NCI-H146 treated with DMSO at 0.1 percent for 48 hours (cell line): ENCODE measurements around the gene TTC22.

Experiments used
- DNase-seq: peaks from one replicate; lab custom pipeline; 2025; ENCODE audit not compliant: unreplicated experiment; lab: John Stamatoyannopoulos, UW

TTC22 gene

DNA sequence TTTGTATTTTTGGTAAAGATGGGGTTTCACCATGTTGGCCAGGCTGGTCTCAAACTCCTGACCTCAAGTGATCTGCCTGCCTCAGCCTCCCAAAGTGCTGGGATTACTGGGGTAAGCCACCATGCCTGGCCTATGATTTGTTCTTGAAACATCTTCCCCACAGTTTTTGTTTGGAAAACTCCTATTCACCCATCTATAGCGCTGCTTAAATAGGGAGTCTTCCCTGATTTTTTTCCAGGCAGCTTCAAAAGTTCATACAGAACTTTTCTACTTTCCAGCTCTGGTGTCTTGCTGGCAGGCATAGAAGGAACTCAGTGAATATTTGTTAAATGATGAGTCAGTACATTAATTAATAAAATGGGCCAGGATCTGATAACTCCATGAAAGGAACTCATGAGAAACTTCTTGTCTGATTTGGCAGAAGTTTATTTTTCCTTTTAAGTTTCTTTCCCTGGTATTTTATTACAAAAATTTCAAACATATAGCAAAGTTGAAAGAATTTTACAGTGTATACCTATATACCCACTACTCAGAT, 33.0 kb upstream of the TTC22 start:
- DNase-seq, result no peak

DNA sequence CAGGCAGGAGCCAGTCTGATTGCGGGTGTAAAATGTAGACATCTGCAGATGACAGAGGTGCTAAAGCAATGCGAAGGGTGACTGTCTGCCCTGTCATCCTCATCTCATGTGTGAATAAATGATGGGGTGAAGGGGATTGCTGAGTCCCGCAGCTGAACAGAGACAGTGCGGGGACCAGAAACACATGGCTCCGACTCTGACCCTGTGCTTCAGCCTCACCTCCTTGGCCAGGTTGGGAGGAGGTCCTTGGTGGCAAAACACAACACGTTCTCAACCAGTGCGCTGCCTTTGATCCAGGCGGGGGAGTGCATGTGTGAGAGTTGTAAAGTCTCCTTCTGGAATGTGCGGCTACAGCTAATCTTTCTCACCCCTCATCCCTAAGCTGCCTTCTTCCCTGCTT, 32.0 kb upstream of the TTC22 start:
- no peak for DNase-seq

DNA sequence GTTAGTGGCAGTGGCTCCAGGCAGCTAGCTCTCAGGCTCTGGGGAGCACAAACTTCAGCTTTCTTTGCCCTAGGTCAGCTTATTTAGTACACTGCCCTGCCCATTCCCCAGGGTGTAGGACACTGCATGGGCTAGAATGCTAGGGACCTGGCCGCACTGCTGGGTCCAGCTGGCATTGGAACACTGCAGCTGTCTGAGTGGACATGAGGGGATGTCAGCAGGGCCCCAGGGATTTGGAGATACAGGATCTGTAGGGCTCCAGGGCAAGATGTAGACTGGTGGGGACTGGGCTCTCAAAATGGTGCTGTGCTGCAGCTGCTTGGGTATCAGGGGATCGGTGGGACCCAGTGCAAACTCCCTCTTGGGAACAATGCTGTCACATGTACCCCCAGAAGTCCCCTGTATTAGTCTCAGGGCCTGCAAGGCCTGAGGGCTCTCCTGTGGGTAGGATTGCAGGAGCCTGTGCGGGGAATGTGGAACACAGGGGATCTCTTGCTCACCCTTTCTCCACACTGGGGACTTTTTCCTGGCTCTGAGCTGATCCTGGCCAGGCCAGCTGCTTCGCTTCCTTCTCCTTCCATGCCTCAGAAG, 25.2 kb upstream of the TTC22 start:
- DNase-seq, result no peak

DNA sequence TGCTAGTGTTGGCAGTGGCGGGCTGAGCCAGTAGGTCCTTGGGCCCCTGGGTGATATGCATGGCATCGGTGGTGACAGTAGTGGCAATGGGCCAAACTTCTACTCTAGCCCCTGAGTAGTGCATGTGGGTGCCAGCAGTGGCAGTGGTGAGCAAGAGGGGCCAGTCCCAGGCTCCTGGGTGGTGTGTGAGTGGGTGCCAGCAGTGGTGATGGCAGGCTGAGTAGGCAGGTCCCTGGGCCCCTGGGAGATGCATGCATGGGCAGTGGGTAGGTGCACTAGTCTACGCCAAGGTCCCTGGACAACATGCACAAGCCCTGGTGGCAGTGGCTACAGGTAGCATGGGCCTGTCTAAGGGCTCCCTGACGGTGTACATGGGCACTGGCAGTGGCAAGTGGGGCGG, 24.6 kb upstream of the TTC22 start:
- no peak for DNase-seq

DNA sequence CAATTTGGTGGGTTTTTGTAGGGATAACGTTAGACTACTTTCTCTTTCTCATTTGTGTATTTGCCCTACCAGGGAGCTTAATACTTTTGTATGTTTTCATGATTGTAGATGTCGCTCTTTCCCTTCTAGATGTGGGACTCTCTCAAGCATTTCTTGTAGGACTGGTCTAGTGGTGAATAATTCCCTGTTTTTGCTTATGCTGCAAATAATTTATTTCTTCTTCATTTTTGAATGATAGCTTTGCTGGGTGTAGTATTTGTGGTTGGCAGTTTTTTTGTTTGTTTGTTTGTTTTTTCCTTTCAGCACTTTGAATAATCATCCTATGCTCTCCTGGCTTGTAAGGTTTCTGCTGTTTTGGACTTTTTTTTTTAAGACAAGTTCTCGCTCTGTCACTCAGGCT, 22.5 kb upstream of the TTC22 start:
- no peak for DNase-seq

DNA sequence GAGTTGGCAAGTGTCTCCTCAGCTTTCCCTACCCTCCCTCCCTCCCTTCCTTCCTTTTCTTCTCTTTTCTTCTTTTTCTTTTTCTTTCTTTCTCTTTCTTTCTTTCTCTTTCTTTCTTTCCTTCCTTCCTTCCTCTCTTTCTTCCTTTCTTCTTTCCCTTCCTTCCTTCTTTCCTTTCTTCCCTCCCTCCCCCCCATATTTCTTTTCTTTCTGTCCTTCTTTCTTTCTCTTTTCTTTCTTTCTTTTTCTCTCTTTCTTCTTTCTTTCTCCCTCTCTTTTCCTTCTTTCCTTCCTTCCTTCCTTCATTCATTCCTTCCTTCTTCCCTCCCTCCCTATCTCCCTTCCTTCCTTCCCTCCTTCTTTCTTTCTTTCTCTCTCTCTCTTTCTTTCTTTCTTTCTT, 18.6 kb upstream of the TTC22 start:
- no peak for DNase-seq

DNA sequence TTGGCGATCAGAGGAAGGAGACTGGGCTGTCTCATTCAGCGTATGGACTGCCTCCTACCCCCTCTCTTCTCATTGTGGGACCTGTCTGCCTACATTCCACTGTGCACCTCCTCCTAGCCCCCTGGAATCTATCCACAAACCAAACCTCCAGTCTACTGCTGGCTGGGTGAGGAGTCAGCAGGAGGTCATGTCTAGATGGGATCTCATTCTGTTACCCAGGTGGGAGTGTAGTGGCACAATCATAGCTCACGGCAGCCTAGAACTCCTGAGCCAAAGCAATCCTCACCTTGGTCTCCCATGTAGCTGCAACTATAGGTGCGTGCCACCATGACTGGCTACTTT, 18.0 kb upstream of the TTC22 start:
- DNase-seq, result no peak

DNA sequence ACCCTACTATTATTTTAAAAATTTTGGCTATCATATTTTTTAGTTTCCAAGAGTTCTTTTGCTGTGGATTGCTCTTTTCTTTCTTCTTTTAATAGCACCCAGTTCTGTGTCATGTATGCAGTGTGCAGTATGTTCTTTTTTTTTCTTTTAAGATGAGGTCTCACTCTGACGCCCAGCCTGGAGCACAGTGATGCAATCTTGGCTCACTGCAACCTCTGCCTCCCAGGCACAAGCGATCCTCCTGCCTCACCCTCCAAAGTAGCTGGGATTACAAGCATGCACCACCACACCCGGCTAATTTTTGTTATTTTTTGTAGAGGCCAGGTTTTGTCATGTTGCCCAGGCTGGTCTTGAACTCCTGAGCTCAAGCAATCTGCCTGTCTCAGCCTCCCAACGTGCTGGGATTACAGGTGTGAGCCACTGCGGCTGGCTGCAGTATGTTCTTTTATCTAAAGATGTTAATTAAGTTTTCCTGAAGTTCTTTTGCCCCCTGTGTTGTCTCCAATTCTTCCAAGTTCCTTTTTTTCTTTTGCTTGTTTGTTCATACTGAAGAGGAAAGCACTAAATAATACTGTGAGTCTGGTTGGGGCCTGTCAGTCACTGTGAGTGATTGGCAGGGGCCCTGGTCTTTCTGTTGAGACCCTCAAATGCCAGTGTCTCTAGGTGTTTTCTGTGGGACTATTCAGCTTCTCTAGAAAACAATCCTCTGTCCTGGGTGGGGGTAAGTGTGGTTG, 17.5 kb upstream of the TTC22 start:
- DNase-seq, result no peak

DNA sequence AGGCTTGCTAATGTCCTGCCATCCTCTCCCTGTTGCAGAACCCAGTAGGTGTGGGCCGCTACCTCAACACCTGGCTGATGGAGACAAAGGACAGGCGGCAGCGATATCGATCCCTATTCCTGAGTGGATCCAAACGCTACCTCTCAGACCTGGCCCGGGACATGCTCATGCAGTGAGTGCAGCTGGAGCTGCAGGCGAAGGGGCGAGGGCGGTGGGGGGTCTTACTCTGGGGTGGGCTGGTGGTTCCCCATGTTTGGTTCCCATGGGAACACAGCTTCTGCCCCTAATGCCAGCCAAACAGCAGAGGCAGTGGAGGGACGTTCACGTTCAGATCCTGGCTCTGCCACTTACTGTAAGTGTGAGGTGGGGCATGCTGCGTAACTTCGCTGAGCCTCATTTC, 15.8 kb upstream of the TTC22 start:
- no peak for DNase-seq

DNA sequence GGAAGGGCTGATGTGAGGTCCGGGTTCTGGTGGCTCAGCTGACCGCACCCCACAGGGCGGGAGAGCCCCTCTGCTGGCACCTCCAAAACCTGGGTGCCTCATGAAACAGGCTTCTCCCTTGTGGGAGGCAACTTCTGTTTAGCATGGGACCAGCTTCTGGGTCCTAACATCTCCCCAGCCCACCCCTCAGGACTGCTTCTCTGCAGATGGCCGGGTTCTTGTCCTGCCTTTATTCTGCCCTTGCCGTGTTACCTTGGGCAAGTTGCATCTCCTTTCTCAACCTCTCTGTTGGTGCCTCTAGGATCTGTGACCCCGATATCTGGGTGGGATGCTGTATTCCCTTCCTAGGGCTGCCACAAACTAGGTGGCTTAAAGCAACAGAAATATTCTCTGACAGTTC, 15.0 kb upstream of the TTC22 start:
- DNase-seq, result no peak

DNA sequence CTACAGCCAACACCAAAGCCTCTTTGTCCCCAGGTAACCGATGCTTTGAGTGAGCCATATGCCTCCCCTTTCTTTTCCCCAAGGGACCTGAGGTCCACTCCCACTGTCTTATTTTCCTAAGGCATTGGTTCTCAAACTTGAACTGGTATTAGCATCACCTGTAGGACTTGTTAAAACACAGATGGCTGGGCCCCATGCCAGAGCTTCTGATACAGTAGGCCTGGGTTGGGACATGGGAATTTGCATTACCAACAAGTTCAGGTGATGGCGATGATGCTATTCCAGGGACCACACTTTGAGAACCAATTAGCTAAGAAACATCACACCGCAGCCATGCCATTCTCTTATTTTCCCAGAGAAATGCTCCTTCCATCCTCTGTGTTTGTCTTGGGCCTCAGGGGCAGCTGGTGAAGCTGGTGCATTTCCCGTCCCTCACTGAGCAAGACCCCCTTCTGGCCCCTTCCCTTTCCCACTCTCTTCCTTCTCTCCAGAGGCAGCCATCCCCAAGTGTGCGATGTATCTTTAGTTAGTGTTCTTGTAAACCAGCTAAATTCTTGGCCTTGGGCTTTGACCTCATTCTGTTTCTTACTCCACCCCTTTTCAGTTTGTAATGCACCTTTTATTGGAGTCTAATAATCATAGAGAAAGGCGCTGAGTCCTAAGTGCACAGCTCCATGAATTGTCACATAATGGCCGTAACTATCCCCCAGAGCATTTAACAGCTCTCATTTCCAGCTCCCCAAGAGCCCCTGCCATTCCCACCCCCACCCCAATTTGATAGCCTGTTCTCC, 14.2 kb upstream of the TTC22 start:
- DNase-seq, result no peak

DNA sequence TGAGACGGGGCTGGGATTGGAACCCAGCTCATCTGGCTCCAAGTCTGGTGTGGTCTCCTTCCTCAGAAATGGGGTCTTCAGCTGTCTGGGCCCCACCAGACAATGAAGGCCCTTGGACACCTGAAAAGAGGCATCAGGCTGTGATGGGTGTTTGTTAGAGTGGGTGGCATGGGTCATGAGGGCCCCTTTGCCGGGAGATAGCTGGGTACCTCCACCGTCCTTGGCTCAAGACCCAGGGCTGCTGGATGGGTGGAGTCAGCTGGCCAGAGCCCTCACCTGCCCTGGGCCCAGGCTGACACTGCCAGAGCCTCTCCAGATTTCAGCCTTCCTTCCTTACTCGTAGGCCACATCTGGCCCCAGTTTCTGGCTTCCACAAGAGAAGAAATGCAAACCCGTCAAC, 13.4 kb upstream of the TTC22 start:
- DNase-seq, result no peak

DNA sequence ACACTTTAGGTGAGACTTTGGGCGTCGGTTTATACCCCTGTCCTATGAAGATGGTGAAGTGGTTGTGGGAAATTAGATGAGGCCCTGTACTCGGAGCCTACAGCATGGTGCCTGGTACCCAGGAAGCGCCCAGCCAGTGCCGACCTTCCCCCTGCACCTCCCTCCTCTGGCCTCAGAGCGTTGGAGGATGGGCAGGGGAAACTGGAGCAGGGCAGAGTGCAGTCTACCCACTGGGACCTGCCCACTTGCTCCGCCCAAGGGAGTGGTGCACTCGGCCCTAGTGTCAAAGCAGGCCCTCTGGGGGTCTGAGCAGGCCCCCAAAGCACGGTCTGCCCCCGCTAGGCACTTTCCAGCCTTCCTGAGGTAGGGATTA, 13.0 kb upstream of the TTC22 start:
- no peak for DNase-seq

DNA sequence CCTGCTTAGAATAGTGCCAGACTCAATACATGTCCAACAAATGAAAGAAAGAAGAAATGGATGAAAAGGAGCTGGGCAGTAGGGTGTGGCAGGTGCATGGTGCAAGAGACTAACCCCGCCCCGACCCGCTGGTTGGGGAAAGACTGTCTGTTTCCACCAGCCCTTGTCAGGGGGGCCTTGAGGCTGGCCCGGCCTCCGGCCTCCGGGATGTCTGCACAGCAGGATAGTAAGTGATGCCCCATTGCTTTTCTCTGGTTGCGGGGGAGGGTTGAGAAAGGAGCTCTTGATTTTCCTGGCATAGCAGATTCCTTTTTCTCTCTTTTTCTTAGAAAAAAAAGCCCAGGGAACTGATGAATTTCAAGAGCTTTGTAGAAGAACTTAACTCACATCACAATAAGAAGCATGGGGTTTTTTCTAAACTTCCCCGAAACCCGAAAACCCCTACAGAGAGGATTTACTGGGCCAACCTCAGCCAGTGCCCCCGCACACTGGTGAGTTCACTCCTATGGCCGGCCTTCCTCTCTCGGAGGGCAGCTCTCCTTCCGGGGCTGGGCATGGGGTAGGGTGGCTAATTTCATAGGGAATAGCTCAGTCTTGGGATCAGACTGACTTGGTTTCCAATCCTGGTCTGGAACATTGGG, 12.5 kb upstream of the TTC22 start:
- no peak for DNase-seq

DNA sequence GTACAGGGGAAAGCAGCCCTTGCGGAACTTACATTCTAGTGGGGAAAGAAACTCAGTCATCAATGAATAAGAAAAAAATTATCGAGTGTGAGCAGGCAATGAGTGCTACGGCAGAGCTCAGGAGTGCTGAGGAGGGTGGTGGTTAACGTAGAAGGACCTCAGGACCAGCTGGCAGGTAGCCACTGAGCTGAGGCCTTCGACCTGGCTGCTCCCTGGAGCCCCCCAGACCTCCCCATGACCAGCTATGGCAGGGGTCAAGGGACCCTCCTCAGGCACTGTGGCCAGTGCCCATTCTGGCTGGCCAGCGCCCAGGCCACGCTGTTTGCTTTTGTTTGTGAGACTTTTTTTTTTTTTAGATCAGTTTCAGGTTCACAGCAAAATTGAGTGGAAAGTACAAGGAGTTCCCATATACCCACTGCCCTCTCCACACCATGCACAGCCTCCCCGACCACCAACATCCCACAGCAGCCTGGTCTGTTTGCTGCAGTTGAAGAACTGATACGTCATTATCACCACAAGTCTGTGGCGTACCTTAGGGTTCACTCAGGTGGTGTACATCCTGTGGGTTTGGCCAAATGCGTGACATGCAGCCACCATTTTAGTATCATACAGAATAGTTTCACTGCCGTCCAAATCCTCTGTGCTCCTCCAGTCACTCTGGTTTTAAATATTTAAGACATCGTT, 11.8 kb upstream of the TTC22 start:
- no peak for DNase-seq

DNA sequence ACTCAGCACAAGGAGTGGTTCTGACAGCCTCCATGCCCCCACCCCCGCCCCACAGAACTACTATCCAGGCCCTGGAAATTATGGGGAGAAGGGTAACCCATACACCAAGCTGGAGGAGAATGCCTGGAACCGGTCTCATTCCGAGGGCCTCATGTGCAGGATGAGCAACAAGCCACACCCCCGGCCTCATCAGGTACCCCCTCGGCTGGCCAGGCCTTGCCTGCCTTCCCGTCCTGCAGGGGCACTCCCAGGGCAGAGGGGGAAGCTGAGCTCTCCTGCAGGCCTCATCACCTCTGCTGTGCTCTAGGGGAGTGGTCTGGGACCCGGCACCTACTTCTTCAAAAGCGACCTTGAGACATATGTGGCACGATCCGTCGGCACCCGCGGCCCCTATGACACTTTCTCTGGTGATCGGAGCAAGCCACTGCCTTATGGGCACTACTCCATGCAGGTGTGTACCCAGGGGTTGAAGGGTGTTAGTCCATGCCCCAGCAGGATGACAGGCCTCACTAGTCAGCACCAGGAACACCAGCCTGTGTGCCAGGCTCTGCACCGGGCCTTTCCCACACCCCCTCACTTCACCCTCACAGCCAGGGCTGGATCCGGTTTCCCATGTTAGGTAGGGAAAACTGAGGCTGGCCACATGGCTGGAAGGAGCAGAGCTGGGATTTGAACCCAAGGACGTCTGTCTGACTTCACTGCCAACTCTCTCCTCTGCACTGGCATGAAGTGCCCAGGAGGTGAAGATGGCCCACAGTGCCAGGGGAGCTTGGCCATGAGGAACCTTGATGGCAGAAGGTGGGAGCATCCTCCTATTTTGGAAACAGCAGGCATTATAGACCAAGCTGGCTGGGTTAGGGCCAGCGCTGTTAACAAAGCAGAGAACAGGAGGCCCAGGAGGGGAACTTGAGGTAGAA, 10.9 kb upstream of the TTC22 start:
- DNase-seq, result no peak

DNA sequence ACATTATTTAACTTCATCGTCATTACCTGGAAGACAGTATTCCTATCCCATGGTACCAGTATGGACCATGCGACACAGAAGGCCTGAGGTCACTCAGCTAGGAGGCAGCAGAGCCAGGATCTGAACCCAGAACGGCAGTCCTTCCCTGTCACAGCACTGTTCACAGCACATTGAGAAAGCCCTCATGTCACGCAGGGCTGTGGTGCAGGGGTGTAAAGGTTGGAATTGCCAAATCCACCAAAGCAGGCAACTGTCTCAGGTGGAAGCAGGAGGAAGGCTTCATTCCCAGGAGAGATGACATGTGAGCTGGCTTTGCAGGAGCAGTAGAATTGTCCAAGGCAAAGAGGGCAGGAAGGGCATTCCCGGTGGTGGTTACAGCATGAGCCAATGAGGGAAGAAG, 9.9 kb upstream of the TTC22 start:
- no peak for DNase-seq

DNA sequence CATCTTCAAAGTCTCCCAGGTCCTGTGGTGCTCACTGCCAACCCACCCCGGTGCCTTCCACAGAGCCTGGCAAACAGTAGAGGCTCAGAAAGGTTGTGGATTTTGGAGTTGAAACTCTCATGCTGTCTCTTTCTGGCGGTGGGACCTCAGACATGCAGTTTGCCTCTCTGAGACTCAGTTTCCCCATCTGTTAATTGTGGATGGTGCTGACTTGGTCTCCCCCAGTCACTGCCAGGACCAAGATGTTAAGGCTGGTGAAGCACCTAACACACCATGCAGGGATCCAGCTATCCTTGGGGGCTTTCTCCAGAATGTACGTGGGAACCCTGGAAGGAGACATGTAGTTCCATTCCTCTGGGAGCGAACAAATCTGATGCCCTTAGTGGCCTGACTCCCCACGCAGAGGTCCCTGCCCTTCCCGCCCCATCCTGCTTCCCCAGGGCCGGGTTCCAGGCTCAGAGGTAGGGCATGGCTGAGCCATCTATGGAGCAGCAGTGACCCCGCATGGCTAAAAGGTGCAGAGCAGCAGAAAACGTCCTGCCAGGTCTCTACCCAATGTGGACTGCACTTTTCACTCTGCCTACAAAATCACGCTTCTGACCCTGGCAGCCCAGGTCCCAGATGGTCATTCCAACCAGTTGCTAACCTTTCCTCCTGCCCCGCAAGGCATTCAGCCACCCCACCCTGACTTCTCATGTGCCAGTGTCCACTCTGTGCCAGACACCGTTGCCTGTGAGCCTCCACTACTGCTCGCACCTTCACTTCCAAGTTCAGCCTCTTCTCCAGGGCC, 9.2 kb upstream of the TTC22 start:
- peak; percentile 11 for DNase-seq

DNA sequence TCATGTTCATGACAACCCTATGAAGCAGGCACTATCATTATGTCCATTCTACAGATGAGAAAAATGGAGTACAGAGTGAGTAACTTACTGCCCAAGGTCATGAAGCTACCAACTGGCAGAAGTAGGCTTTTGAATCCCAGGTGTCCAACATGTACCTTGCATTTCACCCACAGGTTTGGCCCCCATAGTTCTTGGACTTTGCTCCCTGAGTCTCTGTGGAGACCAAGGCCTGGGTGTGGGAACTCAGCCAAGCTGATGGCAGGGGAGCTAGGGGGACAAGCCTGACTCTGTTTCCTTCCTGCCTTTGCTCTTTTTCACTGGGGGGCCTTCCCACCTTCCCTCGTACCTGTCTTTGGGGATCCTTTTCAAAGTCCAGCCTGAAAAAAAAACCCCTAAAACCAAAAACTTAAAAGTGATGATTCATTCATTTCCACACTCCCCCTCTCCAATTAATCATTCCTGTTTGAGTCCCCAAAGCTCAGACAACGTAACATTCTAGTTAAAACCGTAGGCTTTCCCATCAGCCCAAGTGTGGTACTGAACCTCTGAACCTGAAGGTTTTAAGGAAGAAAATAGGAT, 8.5 kb upstream of the TTC22 start:
- no peak for DNase-seq
